COLO829 (cell line): Measurements from ENCODE around the gene FSTL4.

ENCODE experiments used
- DNase-seq: peaks from one replicate; pipeline ENCODE4 v3.0.0; 2012; ENCODE audit warnings: low spot score

The FSTL4 gene

GRCh38 chr5:133340002-133340755 is 272.2 kb downstream of the FSTL4 start:
- no peak for DNase-seq

GRCh38 chr5:133338504-133339355 is 273.6 kb downstream of the FSTL4 start:
- no peak for DNase-seq

GRCh38 chr5:133337795-133338445 is 274.4 kb downstream of the FSTL4 start:
- DNase-seq, result no peak

GRCh38 chr5:133336969-133337410 is 275.4 kb downstream of the FSTL4 start:
- DNase-seq, result no peak

- no peak for DNase-seq
Observed at GRCh38 chr5:133336121-133336968, 276.0 kb downstream of the FSTL4 start.

- DNase-seq, result no peak
Observed at GRCh38 chr5:133334796-133335639, 277.3 kb downstream of the FSTL4 start.

GRCh38 chr5:133333326-133334150 is 278.8 kb downstream of the FSTL4 start:
- DNase-seq, result no peak

- no peak for DNase-seq
Observed at GRCh38 chr5:133332439-133333024, 279.8 kb downstream of the FSTL4 start.

- no peak for DNase-seq
Observed at GRCh38 chr5:133331941-133332340, 280.4 kb downstream of the FSTL4 start.

- DNase-seq, result no peak
Observed at GRCh38 chr5:133330956-133331355, 281.4 kb downstream of the FSTL4 start.

- DNase-seq, result no peak
Observed at GRCh38 chr5:133328800-133329199, 283.5 kb downstream of the FSTL4 start.

GRCh38 chr5:133327946-133328401 is 284.4 kb downstream of the FSTL4 start:
- DNase-seq, result no peak

GRCh38 chr5:133326361-133326760 is 286.0 kb downstream of the FSTL4 start:
- no peak for DNase-seq

GRCh38 chr5:133325864-133326263 is 286.5 kb downstream of the FSTL4 start:
- DNase-seq, result no peak

GRCh38 chr5:133324926-133325325 is 287.4 kb downstream of the FSTL4 start:
- no peak for DNase-seq

- no peak for DNase-seq
Observed at GRCh38 chr5:133323494-133324457, 288.6 kb downstream of the FSTL4 start.

GRCh38 chr5:133322743-133323142 is 289.6 kb downstream of the FSTL4 start:
- no peak for DNase-seq

GRCh38 chr5:133321833-133322420 is 290.4 kb downstream of the FSTL4 start:
- no peak for DNase-seq
